Putamen (tissue), 1 donor: Measurements from ENCODE around the gene GPR135.
"Not testable (repeated sequence)": the region's sequence is repeated elsewhere in the genome, so short reads cannot be mapped to it uniquely, and the experiment has no call there.

ENCODE experiments used
- DNase-seq: peaks from one replicate; pipeline ENCODE4 v3.0.0-alpha.2; 2016; ENCODE audit warnings: low spot score

GPR135 gene

DNA sequence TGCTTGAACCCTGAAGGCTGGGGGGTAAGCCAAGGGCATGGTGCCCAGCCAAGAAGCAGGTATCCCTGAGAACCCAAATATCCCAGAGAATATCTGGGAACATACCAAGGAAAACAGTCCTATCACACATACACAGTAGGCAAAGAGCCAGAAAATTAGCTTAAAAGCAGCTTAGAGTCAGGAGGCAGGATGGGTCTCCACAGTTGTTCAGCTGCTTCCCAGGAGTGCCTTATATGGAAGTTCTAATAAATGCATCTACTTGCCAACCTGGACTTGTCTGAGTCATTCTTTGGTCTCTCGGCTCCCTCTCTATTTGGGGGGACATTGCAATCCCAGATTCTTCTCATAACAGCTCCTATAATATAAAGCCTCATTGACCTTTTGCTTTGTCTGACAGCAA lies 9.0 kb upstream of the GPR135 start:
- DNase-seq: no peak

DNA sequence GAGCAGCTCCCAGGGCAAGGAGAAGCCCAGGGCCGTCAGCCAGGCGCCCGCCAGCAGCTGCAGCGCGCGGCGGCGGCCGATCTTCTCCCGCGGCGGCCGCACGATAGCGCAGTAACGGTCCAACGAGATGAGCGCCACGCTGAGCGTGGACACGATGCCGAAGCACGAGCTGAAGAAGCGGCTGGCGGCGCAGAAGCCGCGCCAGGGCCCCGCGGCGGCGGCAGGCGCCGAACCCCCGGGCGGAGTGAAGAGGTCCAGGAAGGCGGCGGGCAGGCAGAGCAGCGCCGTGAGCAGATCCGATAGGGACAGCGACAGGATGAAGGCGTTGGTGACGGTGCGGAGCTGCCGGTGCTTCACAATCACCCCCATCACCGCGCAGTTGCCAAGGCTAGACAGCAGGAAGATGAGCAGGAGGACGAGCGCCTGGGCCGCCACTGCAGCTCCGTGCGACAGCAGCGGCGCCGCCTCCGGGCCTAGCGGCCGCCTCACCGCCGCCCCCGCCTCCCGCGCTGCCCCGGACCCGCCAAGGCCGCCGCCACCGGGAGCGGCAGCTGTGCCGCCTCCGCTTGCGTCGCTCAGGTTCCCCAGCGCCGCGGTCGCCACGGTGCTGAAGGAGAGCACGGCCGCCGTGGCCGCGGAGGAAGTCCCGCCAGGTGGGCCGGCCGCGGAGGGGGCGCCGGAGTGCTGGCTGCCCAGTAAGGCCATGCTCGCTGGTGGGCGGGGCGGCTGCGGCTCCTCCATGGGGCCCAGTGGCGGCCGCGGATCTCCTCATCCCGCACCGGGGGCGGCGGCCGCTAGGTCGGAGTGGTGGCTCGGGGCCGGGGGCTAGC lies 479 bp downstream of the GPR135 start:
- peak; percentile 44 for DNase-seq

DNA sequence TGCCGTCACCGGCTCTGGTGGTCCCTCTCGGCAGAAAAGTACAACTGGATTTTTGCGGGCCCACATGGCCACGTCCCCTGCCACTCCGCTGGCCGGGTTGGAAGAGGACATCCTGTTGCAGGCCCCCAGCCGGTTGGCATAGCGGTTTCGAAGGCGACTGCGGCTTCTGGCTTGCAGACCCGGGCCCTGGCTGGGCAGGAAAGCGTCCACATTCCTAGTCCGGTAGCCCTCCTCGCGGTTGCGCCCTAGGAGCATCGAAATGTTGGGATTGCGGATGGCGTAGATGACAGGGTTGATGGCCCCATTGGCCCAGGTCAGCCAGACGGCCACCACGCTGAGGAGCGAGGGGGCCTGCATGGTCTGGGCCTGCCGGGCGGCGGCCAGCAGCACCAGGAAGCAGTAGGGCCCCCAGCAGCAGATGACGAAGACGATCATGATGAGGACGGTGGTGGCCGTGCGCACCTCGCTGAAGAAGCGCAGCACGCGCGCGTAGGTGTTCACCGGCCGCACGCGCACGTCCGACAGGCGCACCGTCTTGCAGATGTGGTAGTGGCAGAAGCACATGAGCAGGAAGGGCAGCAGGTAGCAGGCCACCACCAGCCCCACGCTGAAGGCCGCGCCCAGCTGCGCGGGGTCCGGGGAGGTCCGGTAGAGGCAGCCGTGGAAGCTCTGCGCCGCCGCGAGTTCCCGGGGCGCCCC lies 1.2 kb downstream of the GPR135 start:
- no peak for DNase-seq

DNA sequence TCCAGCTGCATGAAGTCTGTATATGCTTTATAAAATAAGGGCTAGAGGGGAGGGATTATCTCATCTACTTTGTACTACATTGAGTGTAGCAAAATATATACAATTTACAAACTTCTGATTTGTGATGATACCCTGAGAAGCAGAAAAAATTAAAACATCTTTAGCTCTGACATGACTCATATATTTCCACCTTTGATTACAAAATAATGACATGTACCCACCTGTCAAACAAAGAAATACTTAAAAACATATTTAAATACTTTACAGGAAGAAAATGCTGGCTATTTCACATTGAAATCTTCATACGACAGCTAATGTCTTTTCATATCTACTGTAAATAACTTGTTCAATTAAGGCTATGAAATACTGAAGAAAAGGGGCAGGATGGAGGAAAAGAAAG lies 3.3 kb downstream of the GPR135 start:
- no peak for DNase-seq

DNA sequence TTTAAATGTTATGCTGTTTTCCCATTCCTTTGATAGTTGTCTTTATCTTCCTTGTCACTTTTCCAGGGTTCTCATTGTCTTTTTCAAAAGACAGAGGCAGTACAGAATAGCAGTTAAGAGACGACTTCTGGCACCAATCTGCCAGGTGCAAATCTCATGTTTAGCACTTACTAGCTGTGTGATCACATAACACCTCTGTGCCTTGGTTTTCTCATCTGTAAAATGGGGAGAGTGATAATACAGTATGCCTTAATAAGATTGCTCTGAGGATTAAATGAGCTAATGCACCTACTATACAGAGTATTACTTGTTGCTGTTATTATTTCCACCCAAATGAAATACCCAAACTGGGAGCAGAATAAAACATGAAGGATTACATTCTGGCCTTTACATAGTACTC lies 4.8 kb downstream of the GPR135 start:
- no peak for DNase-seq

DNA sequence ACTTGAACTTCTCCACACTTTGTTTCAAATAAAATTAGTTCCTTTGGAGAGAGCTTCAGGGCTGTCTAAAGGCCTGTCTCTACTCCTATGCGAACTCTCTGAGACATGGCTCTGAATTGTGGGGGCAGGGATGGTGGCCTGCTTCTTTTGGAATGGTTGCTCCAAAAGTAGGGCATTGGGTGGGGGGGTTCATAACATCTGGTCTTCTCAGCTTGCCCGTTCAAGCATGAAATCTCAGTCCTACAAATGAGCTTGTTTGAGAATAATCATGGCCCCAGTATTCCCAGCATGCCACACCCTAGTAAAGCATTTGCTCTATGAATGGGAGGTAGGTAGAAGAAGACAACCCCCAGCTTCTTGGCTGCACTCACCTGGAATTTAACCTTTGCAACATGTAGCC lies 6.7 kb downstream of the GPR135 start:
- no peak for DNase-seq

DNA sequence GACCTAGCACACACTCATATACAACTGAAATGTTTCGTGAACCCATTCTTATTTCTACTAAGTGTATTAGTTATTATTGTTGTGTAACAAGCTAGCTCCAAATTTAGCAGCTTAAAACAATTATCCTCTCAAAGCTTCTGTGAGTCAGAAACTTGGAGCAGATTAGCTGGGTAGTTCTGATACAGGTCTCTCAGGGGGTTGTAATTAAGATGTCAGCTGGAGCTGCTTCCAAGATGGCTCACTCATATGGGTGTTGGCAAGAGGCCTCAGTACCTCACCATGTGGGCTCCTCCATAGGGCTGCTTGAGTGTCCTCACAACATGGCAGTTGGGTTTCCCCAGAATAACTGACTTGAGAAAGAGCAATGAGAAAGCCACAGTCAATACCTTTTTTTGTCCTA lies 9.8 kb downstream of the GPR135 start:
- no peak for DNase-seq

DNA sequence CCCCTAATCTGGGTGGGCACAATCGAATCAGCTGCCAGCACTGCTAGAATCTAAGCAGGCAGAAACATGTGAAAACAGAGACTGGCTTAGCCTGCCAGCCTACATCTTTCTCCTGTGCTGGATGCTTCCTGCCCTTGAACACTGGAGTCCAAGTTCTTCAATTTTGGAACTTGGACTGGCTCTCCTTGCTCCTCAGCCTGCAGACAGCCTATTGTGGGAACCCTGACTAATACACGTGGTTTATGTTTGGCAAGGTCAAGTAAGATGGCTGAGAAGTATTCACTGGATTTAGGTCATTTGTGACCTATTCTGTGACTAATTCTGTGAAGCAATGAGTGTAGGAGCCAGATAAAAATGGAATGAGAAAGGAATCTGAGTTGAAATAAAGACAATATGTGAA lies 11.0 kb downstream of the GPR135 start:
- no peak for DNase-seq

DNA sequence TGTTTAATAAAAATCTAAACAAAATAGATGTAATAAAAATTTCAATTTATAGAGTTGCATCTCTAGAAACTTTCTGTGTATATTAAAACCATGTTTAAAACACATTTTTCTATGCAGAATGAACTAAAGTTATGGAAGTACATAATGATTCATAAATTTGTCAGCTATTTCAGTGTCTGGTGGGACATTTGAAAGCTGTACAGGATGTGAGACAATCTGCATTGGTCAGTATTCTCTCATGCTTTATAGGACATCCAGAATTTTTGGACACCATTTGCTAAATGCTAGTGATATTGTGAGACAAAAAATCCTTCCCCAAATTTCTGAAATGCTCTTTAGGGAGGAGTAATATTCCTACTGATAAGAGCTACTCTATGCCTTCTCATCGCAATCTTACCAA lies 13.3 kb downstream of the GPR135 start:
- no peak for DNase-seq

DNA sequence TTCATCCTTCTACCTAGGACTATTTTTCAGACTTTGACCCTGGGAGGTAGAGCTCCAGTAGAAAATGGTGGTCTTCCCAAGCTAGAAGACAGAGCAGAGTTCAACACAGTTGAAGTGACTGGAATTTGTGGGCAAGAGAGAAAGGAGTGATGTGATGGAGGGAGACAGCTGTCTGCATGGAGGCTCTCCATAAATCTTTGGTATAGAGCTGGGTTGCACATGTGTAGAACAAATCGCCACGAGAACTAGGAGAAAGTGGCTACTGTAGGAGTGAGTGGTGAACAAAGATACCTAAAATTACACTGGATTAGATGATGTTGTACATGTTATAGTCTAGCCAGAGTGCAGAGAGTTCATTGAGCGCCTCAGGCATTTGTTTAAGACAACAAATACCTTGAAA lies 14.5 kb downstream of the GPR135 start:
- DNase-seq: no peak

DNA sequence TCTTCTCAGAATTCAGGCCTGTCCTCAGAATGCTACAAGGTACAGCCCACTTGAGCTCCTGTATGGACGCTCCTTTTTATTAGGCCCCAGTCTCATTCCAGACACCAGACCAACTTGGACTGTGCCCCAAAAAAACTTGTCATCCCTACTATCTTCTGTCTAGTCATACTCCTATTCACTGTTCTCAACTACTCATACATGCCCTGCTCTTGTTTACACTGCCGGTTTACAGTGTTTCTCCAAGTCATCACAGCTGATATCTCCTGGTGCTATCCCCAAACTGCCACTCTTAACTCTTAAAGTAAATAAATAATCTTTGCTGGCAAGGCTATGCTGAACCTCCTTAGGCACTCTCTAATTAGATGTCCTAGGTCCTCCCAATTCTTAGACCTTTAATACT lies 16.5 kb downstream of the GPR135 start:
- DNase-seq: not testable (repeated sequence)

DNA sequence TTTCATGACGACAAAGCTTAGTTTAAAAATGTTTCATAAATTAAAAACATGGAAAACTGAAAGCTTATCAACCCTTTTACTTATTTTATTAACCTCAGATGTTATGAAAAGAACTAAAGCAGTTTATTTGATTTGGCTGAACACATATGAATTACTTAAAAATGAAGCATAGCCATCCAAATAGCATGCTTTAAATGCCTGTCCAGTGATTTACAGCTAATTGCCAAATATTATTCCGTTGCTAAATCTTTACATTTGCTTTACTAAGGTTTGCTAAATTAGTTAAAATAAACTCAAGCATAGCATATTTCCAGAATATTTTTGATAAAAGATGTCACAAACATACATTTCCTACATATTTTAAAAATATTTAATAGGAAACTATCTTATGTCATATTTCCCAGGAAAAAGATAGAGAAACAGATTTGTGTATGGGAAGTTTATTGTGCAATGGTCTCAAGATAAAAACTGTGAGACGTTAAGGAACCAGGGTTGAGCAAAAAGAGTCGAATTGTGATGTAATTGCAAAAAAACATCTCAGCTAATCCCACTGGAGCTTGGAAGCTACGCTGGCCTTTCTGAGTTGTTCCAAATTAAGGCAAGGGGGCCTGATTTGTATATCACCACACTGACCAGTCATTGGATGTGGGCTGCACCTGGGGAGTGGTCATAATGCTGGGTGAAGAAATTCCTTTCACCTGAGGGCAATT lies 25.8 kb downstream of the GPR135 start:
- DNase-seq: no peak

DNA sequence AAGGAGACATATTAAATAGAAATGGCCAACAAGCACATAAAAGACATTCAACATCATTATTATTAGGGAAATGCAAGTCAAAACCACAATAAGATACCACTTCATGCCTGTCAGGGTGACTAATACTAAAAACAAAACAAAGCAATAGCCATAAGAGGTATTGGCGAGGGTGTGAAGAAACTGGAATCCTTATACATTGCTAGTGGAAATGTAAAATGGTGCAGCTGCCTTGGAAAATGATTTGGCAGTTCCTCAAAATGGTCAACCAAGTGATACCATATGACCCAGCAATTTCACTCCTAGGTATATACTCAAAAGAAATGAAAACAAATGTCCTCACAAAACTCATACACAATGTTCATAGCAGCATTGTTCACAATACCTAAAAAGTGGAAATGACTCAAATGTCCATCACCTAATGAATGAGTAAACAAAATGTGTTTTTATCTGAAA lies 27.0 kb downstream of the GPR135 start:
- no peak for DNase-seq

DNA sequence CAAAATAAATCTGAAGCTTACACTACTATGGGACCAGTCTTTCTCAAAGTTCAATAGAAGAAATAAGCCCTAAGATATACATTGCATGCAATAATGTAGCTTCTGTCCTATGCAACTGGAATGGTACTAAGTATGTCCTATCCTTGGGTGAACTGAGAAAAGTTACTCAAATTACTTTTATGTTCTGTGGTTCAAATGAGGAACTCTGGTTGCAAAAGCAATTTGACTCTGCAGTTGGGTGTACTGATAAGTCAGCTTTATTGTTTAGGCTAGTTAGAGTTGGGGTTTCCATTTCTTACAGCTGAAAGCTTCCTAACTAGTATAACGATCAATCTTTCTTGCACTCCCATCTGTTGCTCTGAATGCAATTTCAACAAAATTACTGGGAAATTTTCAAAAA lies 29.2 kb downstream of the GPR135 start:
- DNase-seq: no peak

DNA sequence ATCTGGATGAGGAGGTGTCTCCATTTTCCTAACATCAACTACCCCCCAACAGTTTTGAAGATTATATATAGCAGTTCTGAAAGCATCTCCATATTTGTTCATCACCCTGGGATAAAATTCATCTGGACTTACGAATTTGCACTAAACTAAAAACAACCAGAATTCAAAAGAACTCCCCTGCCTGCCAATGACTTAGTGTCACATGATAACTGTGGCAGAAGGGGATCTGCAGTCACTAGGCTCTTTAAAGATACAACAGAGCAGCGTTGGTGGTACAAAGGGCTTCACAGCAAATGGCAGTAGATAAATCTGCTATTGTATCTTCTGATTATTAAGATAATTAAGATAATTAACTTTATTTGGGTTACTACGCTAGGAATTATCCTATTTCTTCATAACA lies 30.1 kb downstream of the GPR135 start:
- no peak for DNase-seq

DNA sequence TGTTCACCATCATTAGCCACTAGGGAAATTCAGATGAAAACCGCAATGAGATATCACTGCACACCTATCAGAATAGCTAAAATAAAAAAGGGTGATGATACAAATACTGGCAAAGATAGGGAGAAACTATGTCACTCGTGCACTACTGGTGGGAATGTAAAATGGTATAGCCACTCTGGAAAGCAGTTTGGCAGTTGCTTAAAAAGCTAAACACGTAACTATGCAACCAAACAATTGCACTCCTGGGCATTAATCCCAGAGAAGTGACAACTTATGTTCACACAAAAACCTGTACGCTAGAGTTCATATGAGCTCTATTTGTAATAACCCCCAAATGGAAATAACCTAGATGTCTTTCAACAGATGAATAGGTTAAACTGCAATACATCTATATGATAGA lies 35.4 kb downstream of the GPR135 start:
- no peak for DNase-seq

DNA sequence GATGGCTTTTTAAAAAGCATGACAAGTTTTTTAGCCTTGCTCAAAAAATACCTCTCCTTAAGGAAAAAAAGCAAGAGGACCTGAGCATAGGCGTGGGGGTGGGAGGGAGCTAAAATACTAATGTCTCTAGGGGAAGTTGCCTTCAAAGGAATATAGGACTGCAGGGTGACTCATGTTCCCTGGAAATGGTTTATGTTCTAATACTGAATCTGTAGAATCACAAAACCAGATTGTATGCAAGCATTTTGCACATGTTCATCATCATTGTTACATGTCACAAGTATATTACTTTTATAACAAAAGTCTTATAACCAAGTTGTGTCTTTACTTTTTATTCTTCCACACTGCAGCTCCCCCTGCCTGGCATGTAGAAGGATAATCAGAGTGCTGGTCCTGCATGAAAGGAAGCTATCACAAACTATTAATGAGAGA lies 36.6 kb downstream of the GPR135 start:
- no peak for DNase-seq

DNA sequence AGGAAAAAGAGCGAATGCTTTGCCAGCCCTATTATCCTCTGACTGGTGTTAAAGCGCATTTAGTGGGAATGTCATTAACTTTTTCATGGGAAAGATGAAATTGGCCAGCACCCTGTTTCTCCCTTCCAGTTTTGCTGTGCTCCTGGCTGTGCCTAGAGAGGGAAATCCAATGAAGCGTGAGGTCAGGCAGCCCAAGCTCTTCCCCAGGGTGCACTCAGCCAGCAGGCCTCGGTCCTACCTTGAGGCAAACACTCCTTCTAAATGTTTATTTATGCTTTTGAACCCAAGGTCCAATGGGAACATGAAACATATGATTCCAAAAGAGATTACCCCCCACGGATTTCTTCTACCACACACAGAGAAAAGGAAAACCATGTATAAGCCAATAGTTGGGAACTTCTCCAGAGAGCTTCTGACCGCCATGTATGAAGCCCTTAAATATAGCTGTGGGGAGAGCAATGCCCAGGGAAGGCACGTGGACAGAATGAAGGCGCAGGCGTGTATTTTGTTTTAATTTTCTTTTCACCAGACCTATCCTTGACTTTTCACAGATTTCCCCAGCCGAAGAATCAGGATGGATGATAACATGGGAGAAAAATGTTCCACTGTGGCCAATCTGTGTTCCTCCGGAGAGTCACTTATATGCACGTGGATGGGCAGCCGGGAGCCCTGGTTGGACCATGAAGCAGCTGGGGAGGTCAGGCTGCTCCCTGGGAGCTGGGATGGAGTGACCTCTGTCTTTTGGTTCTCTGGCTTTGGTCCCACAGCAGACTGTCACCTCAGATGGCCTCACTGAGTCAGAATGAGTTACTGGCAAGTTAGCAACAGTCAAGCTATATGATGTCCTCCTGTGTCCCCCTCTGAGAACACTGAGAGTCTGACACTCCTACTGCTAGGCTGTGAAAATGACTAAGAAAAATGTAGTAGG lies 37.3 kb downstream of the GPR135 start:
- DNase-seq: no peak

DNA sequence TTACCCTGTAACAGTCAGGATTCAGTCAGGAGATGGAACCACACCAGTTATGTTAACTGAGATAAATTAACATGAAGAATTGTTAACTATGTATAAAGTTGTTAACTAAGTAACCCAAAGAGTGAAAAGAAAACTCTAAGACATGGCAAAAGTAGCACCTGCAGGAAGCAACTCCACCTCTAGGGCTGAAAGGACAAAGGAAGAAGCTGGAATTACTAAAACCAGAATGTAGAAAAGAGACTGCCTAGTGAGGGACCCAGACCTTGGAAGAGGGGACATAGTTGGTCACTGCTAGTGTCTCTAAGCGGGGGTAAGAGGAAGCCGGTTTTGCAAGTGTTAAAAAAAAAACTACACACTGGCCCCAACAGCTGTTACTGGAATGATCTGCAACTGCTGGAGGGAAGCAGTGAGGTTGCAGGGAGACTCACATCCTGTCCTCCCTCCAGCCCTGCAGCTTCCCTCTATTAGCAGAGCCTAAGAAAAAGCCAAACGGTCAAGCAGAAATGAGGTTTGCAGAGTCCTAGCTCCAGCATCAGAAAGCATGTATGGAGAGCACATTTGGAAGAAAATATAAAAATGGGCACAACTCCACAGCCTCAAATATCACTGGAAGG lies 39.8 kb downstream of the GPR135 start:
- DNase-seq: no peak

DNA sequence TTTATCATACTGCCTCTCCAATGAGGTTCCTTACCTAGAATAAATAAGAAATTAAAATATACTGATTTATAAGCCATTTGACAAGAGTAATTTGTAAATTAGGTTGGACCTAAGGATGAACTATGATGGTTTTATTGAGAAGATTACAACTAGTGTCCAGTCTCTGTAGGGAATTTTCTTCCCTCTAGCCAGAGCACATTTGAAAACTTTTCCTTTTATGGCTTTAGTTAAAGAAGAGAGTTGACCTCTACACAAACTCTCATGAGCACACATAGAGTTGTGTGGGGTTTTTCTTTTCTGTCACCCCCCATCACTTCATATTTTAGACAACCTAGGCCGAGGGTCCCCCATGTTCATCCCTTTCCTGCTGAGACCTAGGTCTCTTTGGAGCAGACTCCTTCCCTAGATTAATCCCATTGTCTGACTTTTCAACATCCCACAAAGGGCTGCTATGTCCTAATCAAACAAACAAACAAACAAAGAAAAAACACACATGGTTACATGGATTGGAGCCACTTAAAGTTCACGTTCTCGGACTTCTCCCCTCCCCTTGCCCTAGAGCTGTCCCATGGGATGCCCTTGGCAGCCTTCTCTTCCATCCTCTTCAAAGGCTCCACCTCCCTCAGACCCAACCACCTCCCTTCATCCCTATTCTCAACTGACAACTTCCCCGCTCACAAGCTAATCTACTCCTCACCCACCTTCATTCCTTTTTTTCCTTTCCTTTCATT lies 40.7 kb downstream of the GPR135 start:
- no peak for DNase-seq
